ENCODE data around the gene AUTS2.
A peak's percentile ranks its signal among the peaks of the same experiment; 100 is the strongest.

AUTS2 gene

DNA sequence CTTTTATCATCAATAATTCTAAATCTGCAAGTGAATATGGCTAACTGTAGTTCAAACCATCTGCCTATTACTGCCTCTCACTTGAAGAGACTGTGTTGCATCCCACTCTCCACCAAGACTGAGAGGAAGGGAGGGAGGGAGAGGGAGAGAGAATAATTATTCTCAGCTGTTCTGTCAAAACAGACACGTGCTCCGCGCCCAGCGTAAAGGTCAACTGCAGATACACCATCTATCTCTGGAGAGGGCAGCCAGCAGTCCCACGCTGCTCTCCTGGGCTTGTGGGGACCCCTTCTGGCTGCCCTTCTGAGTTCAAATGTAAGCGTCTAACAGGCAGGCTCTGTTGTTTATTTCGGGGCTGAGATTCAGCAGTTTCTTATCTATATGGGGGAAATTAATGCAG lies 908.2 kb downstream of the AUTS2 start:
- H3K4me1 ChIP-seq (ENCODE audit: control insufficient read depth, insufficient read depth, low read length), result no peaks in the 10 kb centered on the region
- no peak overlapping the region for H3K4me3 ChIP-seq (ENCODE audit: low read depth, low read length)
- H3K9me3 ChIP-seq (ENCODE audit: control insufficient read depth, insufficient read depth, low read depth, low read length), result no peaks in the 10 kb centered on the region
- CTCF ChIA-PET, result interaction anchor here (1.0 kb wide), 1 partner anchor 464 kb away, joined by 3 read pairs; no protein-coding TSS in a partner anchor
- POLR2A ChIA-PET, result no interaction called here
- no peaks in the 10 kb centered on the region for H3K36me3 ChIP-seq (ENCODE audit: control insufficient read depth in 2 of 2, insufficient read depth in 1 of 2, low read length in 2 of 2)
- H3K27ac ChIP-seq (ENCODE audit: extremely low read depth, low read depth, low read length), result no peak overlapping the region
- TF ChIP-seq, protein P1, sequence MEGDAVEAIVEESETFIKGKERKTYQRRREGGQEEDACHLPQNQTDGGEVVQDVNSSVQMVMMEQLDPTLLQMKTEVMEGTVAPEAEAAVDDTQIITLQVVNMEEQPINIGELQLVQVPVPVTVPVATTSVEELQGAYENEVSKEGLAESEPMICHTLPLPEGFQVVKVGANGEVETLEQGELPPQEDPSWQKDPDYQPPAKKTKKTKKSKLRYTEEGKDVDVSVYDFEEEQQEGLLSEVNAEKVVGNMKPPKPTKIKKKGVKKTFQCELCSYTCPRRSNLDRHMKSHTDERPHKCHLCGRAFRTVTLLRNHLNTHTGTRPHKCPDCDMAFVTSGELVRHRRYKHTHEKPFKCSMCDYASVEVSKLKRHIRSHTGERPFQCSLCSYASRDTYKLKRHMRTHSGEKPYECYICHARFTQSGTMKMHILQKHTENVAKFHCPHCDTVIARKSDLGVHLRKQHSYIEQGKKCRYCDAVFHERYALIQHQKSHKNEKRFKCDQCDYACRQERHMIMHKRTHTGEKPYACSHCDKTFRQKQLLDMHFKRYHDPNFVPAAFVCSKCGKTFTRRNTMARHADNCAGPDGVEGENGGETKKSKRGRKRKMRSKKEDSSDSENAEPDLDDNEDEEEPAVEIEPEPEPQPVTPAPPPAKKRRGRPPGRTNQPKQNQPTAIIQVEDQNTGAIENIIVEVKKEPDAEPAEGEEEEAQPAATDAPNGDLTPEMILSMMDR (tag by site-specific recombination; IDR thresholded peaks at IDR 0.05), result peak; percentile 56
- TF ChIP-seq, protein P2, sequence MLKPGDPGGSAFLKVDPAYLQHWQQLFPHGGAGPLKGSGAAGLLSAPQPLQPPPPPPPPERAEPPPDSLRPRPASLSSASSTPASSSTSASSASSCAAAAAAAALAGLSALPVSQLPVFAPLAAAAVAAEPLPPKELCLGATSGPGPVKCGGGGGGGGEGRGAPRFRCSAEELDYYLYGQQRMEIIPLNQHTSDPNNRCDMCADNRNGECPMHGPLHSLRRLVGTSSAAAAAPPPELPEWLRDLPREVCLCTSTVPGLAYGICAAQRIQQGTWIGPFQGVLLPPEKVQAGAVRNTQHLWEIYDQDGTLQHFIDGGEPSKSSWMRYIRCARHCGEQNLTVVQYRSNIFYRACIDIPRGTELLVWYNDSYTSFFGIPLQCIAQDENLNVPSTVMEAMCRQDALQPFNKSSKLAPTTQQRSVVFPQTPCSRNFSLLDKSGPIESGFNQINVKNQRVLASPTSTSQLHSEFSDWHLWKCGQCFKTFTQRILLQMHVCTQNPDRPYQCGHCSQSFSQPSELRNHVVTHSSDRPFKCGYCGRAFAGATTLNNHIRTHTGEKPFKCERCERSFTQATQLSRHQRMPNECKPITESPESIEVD (tag by site-specific recombination; IDR thresholded peaks at IDR 0.05), result no peak

DNA sequence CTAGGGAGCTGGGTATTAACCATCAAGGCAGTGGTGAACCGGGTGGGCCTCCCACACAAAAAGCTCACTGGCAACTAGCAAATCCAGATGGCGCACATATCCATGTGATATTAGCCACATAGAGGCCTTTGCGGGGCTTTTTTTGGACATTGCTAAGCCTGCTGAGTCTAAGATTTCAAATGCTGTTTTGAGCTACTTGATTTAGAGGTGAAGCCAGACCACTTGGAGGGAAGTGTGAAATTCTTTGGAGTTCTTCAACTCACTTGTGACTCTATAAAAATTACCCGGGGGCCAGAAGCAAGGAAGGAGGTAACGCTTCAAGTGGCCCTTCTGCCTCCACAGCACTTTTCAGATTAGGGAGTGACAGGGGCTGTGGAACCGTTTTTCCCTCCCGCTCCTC lies 913.9 kb downstream of the AUTS2 start:
- ChIA-PET POLR2A (no interaction called here), CTCF (no interaction called here)
- no peak overlapping the region for H3K27ac ChIP-seq (ENCODE audit: extremely low read depth, low read depth, low read length)

DNA sequence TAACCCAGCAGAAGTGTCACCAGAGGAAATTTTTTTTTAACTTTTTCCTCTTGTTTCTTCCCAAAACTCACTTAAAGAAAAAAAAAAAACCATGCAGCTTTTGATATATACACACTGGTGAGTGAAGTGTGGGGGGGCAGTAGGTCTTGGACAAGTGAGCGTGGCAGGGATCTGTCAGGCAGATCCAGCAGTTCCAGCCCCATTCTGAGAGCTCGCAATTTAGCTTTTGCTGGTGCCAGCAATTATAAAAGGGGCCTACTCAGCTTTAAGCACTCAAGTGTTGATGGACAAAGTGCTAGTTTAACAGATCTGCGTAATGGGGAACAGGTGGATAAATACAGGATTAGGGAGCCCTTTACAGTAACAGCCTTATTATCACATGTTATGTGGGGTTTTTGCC lies 914.5 kb downstream of the AUTS2 start:
- TF ChIP-seq, protein P3, sequence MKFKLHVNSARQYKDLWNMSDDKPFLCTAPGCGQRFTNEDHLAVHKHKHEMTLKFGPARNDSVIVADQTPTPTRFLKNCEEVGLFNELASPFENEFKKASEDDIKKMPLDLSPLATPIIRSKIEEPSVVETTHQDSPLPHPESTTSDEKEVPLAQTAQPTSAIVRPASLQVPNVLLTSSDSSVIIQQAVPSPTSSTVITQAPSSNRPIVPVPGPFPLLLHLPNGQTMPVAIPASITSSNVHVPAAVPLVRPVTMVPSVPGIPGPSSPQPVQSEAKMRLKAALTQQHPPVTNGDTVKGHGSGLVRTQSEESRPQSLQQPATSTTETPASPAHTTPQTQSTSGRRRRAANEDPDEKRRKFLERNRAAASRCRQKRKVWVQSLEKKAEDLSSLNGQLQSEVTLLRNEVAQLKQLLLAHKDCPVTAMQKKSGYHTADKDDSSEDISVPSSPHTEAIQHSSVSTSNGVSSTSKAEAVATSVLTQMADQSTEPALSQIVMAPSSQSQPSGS (tag by site-specific recombination; IDR thresholded peaks at IDR 0.05; ENCODE audit: low read depth), result no peak
- TF ChIP-seq, protein P2 (tag by site-specific recombination; IDR thresholded peaks at IDR 0.05), result 0 out of 2 replicates have a peak, but pooled peaks have one; percentile 29
- no peak for TF ChIP-seq ZNF501 (tag by site-specific recombination; IDR thresholded peaks at IDR 0.05)
- TF ChIP-seq FEZF1 (tag by site-specific recombination; IDR thresholded peaks at IDR 0.05), result peak; percentile 27; the same call in 1 of the 2 replicates
- TF ChIP-seq, protein P4, sequence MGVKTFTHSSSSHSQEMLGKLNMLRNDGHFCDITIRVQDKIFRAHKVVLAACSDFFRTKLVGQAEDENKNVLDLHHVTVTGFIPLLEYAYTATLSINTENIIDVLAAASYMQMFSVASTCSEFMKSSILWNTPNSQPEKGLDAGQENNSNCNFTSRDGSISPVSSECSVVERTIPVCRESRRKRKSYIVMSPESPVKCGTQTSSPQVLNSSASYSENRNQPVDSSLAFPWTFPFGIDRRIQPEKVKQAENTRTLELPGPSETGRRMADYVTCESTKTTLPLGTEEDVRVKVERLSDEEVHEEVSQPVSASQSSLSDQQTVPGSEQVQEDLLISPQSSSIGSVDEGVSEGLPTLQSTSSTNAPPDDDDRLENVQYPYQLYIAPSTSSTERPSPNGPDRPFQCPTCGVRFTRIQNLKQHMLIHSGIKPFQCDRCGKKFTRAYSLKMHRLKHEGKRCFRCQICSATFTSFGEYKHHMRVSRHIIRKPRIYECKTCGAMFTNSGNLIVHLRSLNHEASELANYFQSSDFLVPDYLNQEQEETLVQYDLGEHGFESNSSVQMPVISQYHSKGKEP (tag by site-specific recombination; IDR thresholded peaks at IDR 0.05), result 0 out of 2 replicates have a peak, but pooled peaks have one; percentile 37
- TF ChIP-seq ZNF366 (tag by site-specific recombination; conservative IDR thresholded peaks at IDR 0.05), result no peak
- ChIA-PET CTCF (no interaction called here), POLR2A (no interaction called here)
- no peak overlapping the region for H3K27ac ChIP-seq (ENCODE audit: extremely low read depth, low read depth, low read length)
- H3K36me3 ChIP-seq (ENCODE audit: control insufficient read depth in 2 of 2, insufficient read depth in 1 of 2, low read length in 2 of 2), result no peaks in the 10 kb centered on the region
- no peaks in the 10 kb centered on the region for H3K9me3 ChIP-seq (ENCODE audit: control insufficient read depth, insufficient read depth, low read depth, low read length)
- H3K4me1 ChIP-seq (ENCODE audit: control insufficient read depth, insufficient read depth, low read length), result no peaks in the 10 kb centered on the region; the same call in 1 of the 2 replicates
- no peak overlapping the region for H3K4me3 ChIP-seq (ENCODE audit: low read depth, low read length)

More for the DNA sequence above, 913.9 kb downstream of the AUTS2 start:
- H3K9me3 ChIP-seq (ENCODE audit: control insufficient read depth, insufficient read depth, low read depth, low read length), result no peaks in the 10 kb centered on the region
- H3K4me3 ChIP-seq (ENCODE audit: low read depth, low read length), result no peak overlapping the region
- no peaks in the 10 kb centered on the region for H3K36me3 ChIP-seq (ENCODE audit: control insufficient read depth in 2 of 2, insufficient read depth in 1 of 2, low read length in 2 of 2)
- TF ChIP-seq ZBTB1 (tag by site-specific recombination; IDR thresholded peaks at IDR 0.05), result no peak
- TF ChIP-seq ZBTB17 (tag by site-specific recombination; IDR thresholded peaks at IDR 0.05), result no peak
- no peak for TF ChIP-seq YY1 (tag by site-specific recombination; IDR thresholded peaks at IDR 0.05)
- peak; percentile 41; the same call in 1 of the 2 replicates for TF ChIP-seq WT1 (tag by site-specific recombination; IDR thresholded peaks at IDR 0.05)
- H3K4me1 ChIP-seq (ENCODE audit: control insufficient read depth, insufficient read depth, low read length), result no peaks in the 10 kb centered on the region; the same call in 1 of the 2 replicates
